Activated gamma-delta T cell treated with anti-CD3 and anti-CD28 coated beads, Interleukin-2, amount 50 U/mL, for 16 hours (primary cell): ENCODE results near the gene PLCL2.
"Not testable (repeated sequence)": the region's sequence is repeated elsewhere in the genome, so short reads cannot be mapped to it uniquely, and the experiment has no call there.

Source experiments
- DNase-seq: peaks from one replicate; pipeline ENCODE4 v3.0.0-alpha.2; 2020; ENCODE audit warnings: low read depth

The PLCL2 gene

DNA sequence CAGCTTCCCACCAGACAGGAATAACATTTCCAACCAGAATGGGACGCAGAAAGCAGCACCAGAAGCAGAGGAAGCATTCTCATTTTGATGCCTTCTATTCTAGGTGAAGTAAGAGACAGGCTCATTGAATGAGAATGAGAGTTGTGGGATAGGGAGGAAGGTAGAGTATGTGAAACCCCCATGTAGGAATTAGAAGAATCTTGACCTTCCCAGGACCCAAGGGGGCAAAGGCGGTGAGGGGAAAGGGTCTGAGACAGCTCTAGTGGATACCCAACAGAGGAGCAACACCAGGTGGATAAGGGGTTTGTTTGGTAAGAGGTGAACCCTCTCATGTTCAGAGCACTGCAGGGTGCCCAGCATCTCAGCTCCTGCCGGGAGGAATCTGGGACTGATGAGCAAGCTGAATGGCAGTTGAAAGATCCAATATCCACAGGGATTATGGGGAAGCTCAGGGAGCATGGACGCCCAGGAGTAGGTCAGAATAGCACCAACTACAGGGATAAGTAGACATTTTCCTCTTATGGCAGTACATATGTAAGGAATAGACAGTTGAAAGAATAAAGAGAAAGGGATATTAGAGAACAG is 77.0 kb downstream of the PLCL2 start:
- DNase-seq, result no peak

DNA sequence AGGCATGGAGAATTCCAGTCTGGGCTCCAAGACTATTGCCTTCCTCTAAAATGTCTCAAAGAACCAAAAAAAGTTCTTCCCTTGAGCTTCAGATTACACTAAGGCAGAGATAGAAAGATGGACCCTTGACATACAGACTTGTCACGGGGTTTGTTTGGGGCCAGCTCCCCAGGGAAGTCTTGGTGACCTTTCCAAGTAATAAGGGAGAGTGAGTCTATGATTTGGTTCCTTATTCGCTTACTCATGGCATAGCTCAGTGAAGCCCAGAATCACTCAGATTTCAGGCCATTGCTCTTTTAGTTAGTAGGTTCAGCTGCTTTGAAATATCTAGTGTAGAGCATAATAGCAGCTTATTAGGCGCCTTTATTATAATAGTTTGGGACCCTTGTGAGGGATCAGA is 90.3 kb downstream of the PLCL2 start:
- no peak for DNase-seq

DNA sequence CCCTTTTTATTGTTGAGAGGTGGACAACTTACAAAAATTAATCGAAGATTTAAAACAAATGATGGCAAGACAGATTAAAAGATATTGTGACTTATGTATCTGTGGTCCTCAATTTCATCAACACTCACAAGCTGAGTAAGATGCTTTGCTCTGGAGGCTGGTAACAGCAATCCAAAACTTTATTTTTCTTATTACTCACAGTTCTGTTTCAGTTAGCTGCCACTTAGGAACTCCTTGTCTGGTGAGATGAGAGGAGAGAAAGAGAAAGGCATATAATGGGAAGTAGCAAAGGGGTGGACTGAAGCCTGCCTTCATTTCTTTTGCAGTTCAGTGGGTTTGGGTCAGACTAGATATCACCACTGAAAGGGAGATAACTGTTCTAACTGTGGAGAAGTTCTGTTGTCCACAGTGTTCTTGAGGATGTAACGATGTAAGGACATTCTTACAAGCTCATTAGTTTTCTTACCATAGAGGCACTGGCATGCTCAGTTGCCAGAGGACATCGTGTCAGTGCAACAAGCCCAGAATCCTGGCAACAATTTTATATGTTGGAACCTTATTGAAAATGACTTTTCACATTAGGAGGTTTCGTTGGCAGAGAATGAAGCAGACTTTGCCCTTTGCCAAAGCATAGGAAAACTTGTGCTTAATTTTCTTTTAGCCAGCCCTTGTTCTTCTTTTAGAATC is 93.6 kb downstream of the PLCL2 start:
- no peak for DNase-seq

DNA sequence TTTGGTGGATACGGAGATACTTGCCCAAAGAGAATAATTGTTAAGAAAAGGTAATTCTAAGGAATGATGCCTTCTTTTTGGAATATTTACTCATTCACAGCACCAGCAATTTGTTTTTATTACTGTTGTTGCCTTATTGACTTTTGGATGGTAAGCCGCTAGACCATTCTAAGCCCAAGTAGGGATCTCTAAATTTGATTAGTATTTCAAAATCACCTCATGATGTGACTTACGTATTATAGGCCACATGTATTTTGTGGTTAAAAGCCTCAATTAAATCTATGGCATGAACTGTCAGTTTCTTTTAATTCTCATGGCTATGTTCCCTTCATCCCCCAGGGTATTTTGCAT is 94.1 kb downstream of the PLCL2 start:
- DNase-seq, result no peak

DNA sequence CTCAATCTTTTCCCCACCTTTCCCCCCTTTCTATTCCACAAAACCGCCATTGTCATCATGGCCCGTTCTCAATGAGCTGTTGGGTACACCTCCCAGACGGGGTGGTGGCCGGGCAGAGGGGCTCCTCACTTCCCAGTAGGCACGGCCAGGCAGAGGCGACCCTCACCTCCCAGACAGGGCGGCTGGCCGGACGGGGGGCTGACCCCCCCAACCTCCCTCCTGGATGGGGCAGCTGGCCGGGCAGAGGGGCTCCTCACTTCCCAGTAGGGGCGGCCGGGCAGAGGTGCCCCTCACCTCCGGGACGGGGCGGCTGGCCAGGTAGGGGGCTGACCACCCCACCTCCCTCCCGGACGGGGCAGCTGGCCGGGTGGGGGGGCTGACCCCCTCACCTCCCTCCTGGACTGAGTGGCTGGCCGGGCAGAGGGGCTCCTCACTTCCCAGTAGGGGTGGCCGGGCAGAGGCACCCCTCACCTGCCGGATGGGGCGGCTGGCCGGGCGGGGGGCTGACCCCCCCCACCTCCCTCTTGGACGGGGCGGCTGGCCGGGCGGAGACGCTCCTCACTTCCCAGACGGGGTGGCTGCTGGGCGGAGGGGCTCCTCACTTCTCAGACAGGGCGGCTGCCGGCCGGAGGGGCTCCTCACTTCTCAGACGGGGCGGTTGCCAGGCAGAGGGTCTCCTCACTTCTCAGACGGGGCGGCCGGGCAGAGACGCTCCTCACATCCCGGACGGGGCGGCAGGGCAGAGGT is 95.2 kb downstream of the PLCL2 start:
- DNase-seq, result not testable (repeated sequence)

DNA sequence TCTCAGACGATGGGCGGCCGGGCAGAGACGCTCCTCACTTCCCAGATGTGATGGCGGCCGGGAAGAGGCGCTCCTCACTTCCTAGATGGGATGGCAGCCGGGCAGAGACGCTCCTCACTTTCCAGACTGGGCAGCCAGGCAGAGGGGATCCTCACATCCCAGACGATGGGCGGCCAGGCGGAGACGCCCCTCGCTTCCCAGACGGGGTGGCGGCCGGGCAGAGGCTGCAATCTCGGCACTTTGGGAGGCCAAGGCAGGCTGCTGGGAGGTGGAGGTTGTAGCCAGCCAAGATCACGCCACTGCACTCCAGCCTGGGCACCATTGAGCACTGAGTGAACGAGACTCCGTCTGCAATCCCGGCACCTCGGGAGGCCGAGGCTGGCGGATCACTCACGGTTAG is 95.8 kb downstream of the PLCL2 start:
- DNase-seq, result not testable (repeated sequence)

DNA sequence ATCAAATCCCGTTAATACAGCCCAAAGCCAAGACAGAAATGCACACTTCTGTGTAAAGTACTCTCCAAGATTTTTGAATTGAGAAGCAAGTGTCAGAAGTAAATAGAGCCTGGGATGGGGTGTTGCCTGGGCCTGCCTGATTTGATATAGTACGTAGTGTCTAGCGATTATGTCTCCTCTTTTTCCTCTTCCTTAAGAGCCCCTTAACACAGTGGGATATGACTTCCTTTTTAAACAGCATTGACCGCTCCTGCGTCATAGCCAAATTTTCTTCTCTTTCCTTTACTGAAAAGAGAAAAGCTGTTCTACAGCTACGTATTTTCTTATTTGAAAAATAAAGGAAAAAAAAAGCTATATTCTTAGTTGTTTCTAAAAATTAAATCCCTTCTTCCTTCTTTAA is 97.7 kb downstream of the PLCL2 start:
- no peak for DNase-seq

DNA sequence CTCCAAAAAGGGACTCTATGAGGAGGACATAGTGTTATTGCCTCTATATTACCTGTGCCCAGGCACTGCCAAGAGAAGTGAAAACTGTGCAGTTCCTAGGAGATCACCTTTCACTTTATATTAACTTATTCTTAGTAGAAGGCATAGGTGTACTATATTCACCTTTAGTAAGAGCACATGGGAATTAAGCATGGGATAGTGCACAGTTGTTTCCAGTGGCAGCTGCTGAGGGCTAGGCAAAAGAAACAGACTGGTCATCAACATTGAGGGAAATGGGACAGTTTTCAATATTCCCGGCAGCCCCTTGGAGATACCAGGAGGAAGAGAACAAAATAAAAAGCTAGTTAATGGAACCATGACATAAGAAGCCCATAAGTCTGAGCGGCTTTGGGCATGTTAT is 100.9 kb downstream of the PLCL2 start:
- DNase-seq, result no peak

DNA sequence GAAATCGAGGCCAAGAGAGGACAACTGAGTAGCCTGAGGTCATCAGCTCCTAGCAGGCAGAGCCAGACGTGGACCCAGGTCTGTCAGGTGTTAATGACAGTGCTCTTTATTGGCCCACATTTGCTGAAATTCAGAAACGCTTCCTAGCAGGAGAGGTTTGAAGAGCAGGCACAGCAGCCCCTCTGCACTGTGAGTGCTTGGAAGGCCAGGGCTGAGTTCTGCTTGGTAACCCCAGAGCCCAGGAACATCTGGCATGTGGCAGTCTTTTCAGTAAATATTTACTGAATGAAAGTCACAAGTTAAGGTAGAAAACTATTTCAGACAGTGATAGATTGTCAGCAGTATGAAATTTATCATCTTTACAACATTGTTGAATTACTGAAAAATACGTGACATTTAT is 102.4 kb downstream of the PLCL2 start:
- DNase-seq, result no peak

DNA sequence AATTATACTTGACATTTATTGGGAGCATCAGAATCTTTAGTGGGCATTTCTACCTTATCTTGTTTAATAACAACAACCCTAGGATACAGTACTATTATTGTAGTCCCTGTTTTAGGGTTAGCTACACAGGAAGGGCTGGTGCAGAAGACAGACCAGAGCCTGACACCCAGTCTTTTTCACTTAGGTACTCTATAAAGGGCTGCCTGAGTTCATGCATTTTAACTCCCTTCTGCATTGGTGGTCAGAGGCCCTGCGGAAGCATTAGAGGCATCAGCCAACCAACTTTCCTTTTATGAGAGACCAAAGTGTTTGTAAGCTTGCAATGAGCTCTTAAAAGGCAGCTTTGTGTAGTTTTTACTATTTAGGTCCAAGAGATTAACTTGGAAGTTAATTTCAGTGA is 105.4 kb downstream of the PLCL2 start:
- DNase-seq, result no peak

DNA sequence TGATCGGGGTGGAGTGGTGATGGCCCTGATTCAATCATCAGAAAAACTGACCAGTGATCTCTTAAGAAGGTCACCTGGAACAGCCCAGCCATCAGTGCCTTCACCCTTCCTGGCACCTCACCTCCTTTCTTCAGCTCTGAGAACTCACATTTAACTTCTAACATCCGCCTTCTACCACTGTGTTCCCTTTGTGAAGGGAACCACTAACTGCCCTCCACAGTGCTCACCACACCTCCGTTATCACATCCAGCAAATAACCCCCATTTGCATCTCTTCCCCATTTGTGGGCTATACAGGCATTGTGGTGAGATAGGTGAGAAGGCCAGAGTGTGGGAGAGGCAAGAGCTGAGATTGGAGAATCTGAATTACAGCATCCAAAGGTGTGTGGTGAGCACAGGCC is 107.4 kb downstream of the PLCL2 start:
- DNase-seq, result no peak

DNA sequence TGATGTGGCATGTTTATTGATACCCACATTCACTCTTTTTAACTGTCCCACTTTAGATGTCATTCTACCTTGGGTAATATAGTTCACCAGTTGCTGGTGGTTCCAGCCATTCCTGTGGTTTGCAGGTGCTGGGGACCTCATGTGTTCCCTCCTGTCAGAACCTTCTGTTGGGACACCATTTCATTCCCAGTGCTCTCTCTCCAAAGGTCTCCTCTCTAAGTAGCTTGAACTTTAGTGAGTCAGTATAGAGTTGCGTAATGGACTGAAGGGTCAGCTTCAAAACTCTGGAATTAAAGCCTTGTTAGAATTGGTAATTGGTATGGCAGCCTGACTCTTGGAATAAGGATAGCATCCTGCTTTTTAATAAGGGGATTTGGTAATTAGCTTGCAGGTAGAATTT is 108.5 kb downstream of the PLCL2 start:
- DNase-seq, result no peak

DNA sequence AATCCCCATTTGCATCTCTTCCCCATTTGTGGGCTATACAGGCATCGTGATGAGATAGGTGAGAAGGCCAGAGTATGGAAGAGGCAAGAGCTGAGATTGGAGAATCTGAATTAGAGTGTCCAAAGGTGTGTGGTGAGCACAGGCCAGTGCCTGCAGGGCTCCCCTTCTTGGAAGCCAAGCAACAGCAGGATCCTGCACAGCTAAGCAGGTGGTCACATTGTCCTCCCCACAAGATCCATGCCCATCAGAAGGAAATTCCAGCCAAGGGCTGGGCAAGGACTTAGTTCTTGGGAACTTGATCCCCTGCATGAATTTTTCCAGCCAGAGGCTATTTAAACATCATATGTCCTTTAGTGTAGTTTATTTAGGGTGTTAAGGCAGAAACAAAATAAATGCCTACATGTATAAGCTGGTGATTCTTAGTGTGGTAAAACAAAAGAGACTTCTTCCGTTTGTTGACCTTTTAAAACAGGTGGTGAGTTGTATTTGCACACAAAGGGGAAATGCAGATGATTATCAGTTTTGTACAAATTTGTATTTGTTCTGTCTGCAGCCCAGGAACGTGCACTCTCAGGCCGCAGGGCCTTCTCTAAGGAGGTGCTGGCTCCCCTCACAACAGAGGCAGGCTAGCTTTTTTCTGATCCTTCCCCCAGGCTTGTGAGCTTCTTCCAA is 110.2 kb downstream of the PLCL2 start:
- DNase-seq, result no peak

DNA sequence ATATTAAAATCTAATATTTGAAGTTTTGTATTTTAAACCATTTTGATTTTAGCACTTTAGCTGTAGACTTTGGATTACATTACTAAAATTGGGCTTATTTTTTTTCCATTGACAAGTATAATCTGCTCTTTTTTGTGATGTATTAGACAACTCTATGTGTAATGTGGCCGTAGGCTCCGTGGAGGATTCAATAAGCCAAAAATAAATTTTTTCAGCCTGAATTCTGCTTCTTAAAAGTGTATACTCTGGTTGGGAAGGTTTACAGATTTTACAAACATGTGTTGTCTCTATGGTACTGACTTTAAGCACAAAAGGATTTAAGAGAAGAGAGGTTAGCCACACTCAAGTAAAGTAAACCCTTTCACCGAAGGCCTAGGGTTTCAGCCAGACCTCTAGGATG is 110.8 kb downstream of the PLCL2 start:
- no peak for DNase-seq

DNA sequence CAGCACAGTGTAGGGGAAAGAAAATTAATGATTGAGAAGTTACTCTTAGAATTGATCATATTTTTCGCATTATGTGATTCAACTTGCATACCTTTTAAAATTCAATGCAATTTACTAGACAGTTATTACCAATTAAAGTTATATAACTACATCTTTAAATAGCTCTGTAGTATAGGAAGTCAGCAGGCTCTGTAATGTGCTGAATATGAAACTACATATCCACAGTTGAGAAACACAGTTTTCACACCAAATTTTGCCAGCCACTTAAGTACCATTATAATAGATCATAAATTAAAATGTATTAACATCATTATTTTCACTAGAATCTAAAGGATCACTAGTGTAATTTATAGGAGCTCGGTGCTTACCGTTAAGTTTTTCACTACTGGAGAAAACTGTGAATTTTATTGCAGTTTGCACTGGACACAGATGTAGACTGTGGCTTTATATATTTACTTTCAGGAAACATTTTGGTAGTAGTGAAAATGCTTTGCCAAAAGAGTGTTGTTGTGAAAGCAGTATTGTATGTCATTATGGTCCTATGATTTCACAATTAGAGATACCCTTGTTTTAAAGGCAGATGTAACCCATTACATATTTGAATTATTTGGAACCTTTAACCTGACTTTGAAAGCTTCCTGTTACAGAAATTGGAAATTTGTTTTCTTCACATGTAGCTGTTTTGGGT is 113.6 kb downstream of the PLCL2 start:
- DNase-seq, result no peak

DNA sequence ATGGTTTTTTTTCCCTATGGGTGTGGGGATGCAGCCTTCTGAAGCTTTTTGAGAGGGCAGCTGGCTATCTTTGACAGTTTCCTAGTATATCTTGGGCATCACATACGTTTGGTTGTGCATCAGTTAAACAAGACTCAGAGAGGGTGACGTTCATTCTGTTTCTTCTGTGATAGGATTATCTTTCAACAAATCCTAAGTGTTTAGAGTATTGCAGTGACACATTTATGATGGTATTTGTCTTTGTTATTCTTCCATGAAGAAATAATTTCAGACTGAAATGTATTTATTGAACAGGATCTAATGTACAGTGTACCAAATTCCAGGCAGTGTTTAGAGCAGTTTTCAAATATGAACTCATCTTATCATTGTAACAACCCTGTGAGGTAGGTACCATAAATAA is 114.4 kb downstream of the PLCL2 start:
- no peak for DNase-seq

DNA sequence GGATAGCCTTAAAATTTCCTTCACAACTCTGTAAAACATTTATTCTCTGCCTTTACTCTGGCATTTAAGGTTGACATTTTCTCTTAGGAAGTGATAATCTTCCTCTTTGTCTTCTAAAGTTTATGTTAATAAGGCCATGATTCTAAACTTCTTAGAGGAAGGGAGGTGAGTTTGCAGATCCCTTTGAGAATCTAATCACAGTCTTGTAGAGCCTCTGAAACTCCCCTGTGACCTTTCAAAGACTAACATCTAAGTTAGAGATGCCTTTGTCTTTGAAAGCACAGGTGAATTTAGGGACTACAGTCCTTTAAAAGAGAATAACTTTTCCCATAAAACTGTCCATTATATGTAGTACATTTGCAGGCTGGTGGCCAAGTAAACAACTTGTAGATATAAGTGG is 115.1 kb downstream of the PLCL2 start:
- DNase-seq, result no peak

DNA sequence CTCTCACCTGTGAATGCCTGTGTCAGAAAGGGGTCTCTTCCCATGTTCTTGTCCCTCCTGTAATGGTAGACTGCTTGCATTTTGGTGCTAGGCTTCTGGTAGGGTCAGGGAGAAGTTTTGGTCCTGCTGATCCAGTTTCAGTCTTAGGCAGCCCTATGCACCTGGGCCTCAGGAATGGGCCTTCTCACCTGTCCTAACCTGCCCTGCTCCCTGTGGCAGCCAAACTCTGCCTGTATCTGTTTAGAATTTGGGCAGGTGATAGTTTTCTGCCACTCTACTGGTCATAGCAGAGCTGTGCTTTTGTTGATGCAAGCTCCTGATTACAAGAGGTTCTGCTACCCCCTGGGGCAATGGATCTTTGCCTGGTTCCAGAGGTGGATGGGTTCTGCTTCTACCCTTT is 118.7 kb downstream of the PLCL2 start:
- DNase-seq, result no peak

DNA sequence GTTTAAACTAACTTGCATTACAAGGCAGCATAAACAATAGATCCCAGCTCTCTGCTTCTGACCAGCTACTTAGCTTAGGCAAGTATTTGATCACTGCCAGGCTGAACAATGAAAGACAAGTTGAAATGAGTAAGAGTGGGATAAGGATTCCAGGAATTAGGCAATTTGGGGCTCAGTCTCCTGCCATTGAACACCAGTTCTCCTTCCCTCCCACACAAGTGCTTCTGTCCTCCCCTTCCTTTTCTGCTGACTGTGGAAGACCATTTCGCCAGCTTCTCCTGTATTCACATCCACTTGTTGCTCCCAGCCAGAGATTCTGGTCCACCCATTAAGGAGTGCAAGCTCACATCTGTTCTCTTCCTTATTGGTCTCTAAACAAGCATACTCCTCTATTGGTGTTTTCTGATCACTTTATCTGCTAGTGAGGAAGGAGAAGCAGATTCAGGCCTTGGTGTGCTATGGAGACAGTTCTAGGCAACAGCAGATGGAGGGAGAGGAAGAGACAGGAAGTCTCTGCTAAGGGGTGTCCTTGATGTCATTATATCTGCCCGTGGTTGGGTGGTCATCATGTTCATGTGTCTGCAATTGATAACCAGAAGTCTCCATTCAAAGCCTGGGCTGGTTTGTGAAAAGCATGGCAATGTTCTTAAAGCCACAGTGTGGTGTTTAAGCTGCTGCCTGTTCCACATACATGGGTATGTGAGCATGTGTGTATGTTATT is 121.5 kb downstream of the PLCL2 start:
- no peak for DNase-seq

DNA sequence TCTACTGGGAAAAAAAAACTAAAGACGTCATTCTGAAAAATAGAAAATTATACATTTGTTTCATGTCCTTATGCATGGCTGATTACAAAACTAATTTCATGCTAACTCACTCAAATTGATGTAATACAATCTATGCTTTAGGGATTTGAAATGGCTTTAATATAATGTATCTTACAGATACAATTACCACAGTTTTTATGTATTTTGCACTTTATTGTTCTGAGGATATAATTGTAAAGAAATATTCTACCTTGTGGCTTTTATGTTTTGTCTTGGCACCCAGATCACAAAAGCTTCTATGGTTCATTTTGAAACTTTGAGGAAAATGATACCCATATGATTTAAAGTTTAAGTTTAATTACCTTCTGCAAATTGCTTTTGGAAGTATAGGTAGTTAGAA is 122.5 kb downstream of the PLCL2 start:
- no peak for DNase-seq

DNA sequence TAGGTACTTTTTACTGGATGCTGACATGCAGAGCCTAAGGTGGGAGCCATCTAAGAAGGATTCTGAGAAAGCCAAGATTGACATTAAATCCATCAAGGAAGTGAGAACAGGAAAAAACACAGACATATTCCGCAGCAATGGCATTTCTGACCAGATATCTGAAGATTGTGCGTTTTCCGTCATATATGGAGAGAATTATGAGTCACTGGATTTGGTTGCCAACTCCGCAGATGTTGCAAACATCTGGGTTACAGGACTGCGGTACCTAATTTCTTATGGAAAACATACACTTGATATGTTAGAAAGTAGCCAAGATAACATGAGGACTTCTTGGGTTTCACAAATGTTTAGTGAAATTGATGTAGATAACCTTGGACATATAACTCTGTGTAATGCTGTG is 125.1 kb downstream of the PLCL2 start:
- no peak for DNase-seq
